Uterus (tissue), 4 donors: ENCODE measurements around the gene TRIM54. TPM values are rescaled to one million over a fixed set of nuclear protein-coding genes. Genes with fewer than 3 reads are reported as not detected.

Experiments
- DNase-seq, 2 donors: peaks; one replicate each; pipeline ENCODE4 v3.0.0-alpha.2; 2019 to 2020
- H3K27ac ChIP-seq, 2 donors: fragments of 200-600 bp; sonication (generic); 1 replicate in 1 of 2; 2 replicates in 1 of 2; pipeline ENCODE4 v1.5.1; 2016 to 2018
- H3K27me3 ChIP-seq, 2 donors: fragments of 200-600 bp; sonication (generic); one replicate each; pipeline ENCODE4 v1.5.1; 2018 to 2019; ENCODE audit warnings: control low read depth in 1 of 2
- H3K36me3 ChIP-seq, 2 donors: fragments of 200-600 bp; sonication (generic); one replicate each; pipeline ENCODE4 v1.5.1; 2019; ENCODE audit warnings: control low read depth in 1 of 2
- H3K4me1 ChIP-seq, 2 donors: fragments of 200-600 bp; sonication (generic); one replicate each; pipeline ENCODE4 v1.5.1; 2018 to 2019; ENCODE audit warnings: control low read depth in 1 of 2
- H3K4me3 ChIP-seq, 2 donors: fragments of 200-600 bp; sonication (generic); 1 replicate in 1 of 2; 2 replicates in 1 of 2; pipeline ENCODE4 v1.5.1; 2018 to 2019; ENCODE audit warnings: mild to moderate bottlenecking in 1 of 2
- H3K9me3 ChIP-seq, 2 donors: fragments of 200-600 bp; sonication (generic); one replicate each; pipeline ENCODE4 v1.5.1; 2019; ENCODE audit warnings: control low read depth in 1 of 2
- POLR2A ChIP-seq, 2 donors: fragments of 450-650 bp; IDR thresholded peaks; one replicate each; pipeline ENCODE4 v1.6.1; 2016; ENCODE audit warnings: antibody characterized with exemption in 2 of 2, mild to moderate bottlenecking in 1 of 2, moderate library complexity in 1 of 2
- intact Hi-C: fragments of 100-400 bp; cut with DNase I; formaldehyde crosslinking; loops from one replicate; pipeline ENCODE4 v1.15.1; 2023; ENCODE audit warnings: low total_unique reads
- total RNA-seq, 4 donors: library from RNA; depleted of rRNA in 3 of 4; stranded (reverse); fragments of >200 nt in 3 of 4; gene quantifications; one replicate each; pipeline versions ENCODE4 v1.1.0 to v1.2.4, GENCODE V29; 2014 to 2023
- TF ChIP-seq, protein P1 (sequence below), 4 experiments: fragments of 200-600 bp in 2 of 4; fragments of 450-650 bp in 2 of 4; sonication (generic) in 2 of 4; IDR thresholded peaks; one replicate each; pipeline ENCODE4 v1.5.1; 2016 to 2019; ENCODE audit warnings: antibody characterized with exemption in 4 of 4, mild to moderate bottlenecking in 2 of 4, moderate library complexity in 1 of 4
- donor health status: DM: yes; HTN: yes; CAD: no.

Gene TRIM54
- total RNA-seq, 4 donors from 2014 or later = 0.26 to 5.0 (median 0.58) TPM

DNA sequence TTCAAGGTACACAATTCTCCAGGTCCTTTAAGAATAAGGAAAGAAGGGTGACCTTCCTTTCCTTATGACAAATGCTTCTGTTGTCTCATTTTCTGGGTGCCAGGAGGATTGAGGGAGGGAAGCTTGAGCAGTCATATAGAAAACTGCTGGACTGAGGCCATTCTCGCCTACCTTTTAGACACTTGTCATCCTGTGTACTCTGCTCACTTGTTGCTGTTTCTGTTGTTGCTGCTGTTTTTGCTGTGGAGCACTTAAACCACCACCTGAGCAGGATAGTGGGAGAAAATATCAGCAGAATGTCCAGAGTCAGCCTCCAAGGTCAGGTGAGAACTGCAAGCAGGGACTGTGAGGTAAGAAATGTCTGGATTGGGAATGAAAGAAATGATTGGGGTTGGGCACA is 4.2 kb upstream of the TRIM54 start:
- TF ChIP-seq, protein P1, sequence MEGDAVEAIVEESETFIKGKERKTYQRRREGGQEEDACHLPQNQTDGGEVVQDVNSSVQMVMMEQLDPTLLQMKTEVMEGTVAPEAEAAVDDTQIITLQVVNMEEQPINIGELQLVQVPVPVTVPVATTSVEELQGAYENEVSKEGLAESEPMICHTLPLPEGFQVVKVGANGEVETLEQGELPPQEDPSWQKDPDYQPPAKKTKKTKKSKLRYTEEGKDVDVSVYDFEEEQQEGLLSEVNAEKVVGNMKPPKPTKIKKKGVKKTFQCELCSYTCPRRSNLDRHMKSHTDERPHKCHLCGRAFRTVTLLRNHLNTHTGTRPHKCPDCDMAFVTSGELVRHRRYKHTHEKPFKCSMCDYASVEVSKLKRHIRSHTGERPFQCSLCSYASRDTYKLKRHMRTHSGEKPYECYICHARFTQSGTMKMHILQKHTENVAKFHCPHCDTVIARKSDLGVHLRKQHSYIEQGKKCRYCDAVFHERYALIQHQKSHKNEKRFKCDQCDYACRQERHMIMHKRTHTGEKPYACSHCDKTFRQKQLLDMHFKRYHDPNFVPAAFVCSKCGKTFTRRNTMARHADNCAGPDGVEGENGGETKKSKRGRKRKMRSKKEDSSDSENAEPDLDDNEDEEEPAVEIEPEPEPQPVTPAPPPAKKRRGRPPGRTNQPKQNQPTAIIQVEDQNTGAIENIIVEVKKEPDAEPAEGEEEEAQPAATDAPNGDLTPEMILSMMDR (IDR thresholded peaks at IDR 0.05) = no peak
- TF ChIP-seq POLR2A (IDR thresholded peaks at IDR 0.05) = no peak
- no peaks in the 10 kb centered on the region for H3K9me3 ChIP-seq
- H3K36me3 ChIP-seq = no peaks in the 10 kb centered on the region
- H3K27ac ChIP-seq = no peak overlapping the region
- intact Hi-C loops = no loop called here
- no peak for DNase-seq
- H3K4me1 ChIP-seq = no peaks in the 10 kb centered on the region
- H3K4me3 ChIP-seq = no peak overlapping the region
- no peaks in the 10 kb centered on the region for H3K27me3 ChIP-seq

DNA sequence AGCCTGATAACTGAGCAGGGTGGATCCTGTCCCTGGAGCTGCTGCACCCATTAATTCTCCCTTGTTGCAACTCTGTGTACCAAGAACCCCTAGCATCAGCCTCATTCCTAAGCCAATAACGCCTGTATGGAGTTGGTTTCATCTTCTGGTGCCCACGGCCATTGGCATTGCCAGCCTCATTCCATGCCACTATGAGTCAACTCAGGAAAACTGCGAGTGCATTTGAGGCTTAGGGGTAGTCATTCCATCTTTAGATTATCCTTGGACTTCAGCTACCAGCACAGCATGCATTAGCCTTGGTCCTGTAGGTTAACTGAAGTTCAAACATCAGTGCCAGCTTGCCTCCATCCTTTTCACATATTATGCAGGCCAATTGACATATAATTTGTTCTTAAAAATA is 1.4 kb upstream of the TRIM54 start:
- DNase-seq = no peak
- no peak overlapping the region for H3K27ac ChIP-seq
- H3K4me3 ChIP-seq = no peak overlapping the region
- no peaks in the 10 kb centered on the region for H3K9me3 ChIP-seq
- H3K27me3 ChIP-seq = no peaks in the 10 kb centered on the region
- intact Hi-C loops = loop anchor here (10.0 kb wide), 1 partner anchor 176 kb away; no protein-coding TSS in a partner anchor
- H3K4me1 ChIP-seq = no peaks in the 10 kb centered on the region
- TF ChIP-seq, protein P1 (IDR thresholded peaks at IDR 0.05) = no peak
- no peak for TF ChIP-seq POLR2A (IDR thresholded peaks at IDR 0.05)
- H3K36me3 ChIP-seq = no peaks in the 10 kb centered on the region

DNA sequence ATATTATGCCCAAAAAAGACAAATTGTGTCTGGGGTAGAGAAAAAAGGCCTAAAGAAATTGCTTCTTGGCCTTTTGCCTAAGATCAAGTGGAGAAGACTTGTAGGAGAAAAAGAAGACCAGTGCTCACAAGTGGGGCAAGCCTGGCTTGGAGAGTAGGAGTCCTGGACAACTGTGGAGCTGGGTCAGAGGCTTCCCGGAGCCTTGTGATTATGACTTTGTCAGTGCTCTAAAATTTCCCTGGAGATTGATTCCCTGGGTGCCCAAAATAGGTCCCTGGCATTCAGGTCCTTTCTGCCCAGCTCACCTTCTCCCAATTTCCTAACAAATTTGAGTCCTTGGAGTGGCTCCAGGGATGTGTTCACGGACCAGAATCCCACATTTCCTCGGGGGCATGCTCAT is 787 bp upstream of the TRIM54 start:
- no peak for DNase-seq
- no peaks in the 10 kb centered on the region for H3K36me3 ChIP-seq

DNA sequence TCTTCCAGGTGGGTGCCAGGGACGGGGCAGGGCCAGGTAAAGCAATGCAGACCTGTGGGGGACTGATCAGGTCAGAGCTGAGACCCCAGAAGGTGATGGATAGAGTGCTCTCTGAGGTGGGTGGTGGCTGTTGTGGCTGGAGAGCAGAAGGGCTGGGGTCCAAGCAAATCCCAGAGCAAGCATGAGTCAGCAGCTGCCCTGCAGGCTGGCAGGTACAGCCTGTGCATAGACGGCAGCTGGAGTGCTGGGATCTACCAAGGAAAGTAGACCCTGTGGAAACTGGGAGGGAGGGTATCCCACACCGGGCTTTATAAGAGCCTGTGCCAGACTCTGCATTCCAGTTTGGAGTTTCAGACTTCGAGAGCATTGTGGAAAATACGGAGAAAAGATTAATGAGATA is 663 bp downstream of the TRIM54 start:
- no peaks in the 10 kb centered on the region for H3K36me3 ChIP-seq
- no peak for TF ChIP-seq POLR2A (IDR thresholded peaks at IDR 0.05)
- TF ChIP-seq, protein P1 (IDR thresholded peaks at IDR 0.05) = no peak
- no peaks in the 10 kb centered on the region for H3K9me3 ChIP-seq
- no peak overlapping the region for H3K27ac ChIP-seq
- DNase-seq = no peak
- H3K4me3 ChIP-seq = no peak overlapping the region
- intact Hi-C loops = loop anchor here (10.0 kb wide), 1 partner anchor 178 kb away; no protein-coding TSS in a partner anchor
- no peaks in the 10 kb centered on the region for H3K27me3 ChIP-seq
- no peaks in the 10 kb centered on the region for H3K4me1 ChIP-seq

More for the DNA sequence above, 787 bp upstream of the TRIM54 start:
- H3K9me3 ChIP-seq = no peaks in the 10 kb centered on the region
- no peak overlapping the region for H3K4me3 ChIP-seq
- no peaks in the 10 kb centered on the region for H3K4me1 ChIP-seq
- intact Hi-C loops = loop anchor here (10.0 kb wide), 1 partner anchor 177 kb away; no protein-coding TSS in a partner anchor
- H3K27me3 ChIP-seq = no peaks in the 10 kb centered on the region
- H3K27ac ChIP-seq = no peak overlapping the region
- TF ChIP-seq POLR2A (IDR thresholded peaks at IDR 0.05) = no peak
- TF ChIP-seq, protein P1 (IDR thresholded peaks at IDR 0.05) = no peak

DNA sequence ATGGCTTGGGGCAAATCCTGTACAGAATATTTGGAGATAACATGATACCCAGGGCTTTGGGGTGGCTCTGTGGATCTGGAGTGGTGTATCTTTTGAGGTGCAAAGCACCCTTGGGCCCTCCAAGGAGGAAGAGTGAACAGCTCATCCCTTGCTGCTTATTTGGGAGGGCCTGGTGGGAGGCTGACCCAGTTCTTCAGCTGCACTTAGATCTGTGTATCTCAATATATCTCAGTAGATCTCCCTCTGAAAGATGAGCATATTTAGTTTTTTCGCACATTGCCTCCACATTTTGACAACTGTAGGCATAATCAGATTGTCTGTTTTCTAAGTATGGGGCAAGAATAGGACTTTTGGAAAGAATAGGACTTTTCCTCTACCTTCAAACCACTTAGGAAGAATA is 2.8 kb downstream of the TRIM54 start:
- Histone ChIP-seq H3K4me1 (no peaks in the 10 kb centered on the region), H3K27ac (no peak overlapping the region), H3K4me3 (no peak overlapping the region), H3K27me3 (no peaks in the 10 kb centered on the region), H3K36me3 (no peaks in the 10 kb centered on the region), H3K9me3 (no peaks in the 10 kb centered on the region)
- intact Hi-C loops = loop anchor here (10.0 kb wide), 1 partner anchor 180 kb away; no protein-coding TSS in a partner anchor
- TF ChIP-seq, protein P1 (IDR thresholded peaks at IDR 0.05) = no peak
- no peak for TF ChIP-seq POLR2A (IDR thresholded peaks at IDR 0.05)
- no peak for DNase-seq
